CD4-positive, alpha-beta T cell treated with Interleukin-15 for 4 hours (primary cell): ENCODE data around the gene FKBP10.
"Not testable (repeated sequence)": the region's sequence is repeated elsewhere in the genome, so short reads cannot be mapped to it uniquely, and the experiment has no call there.

Experiments used
- DNase-seq: peaks from one replicate; pipeline ENCODE4 v3.0.0-alpha.2; 2020; ENCODE audit warnings: low spot score

FKBP10 gene

GRCh38 chr17:41810659-41811548 lies 1.9 kb upstream of the FKBP10 start:
- peak; percentile 4 for DNase-seq

- DNase-seq = peak; percentile 70
Measured at GRCh38 chr17:41811549-41812380, 1.0 kb upstream of the FKBP10 start, which contains the start of gene P3H4. Gene P3H4, minus strand, starts transcription at chr17:41811949. Its CDS starts 34 bp downstream, at chr17:41811915.

GRCh38 chr17:41813152-41813680 lies 412 bp downstream of the FKBP10 start:
- no peak for DNase-seq

GRCh38 chr17:41813699-41814124 lies 908 bp downstream of the FKBP10 start:
- DNase-seq = no peak

- DNase-seq = no peak
Measured at GRCh38 chr17:41814195-41814594, 1.4 kb downstream of the FKBP10 start.

- no peak for DNase-seq
Measured at GRCh38 chr17:41816637-41817320, 4.0 kb downstream of the FKBP10 start.

- DNase-seq = no peak
Measured at GRCh38 chr17:41818024-41818423, 5.2 kb downstream of the FKBP10 start.

- DNase-seq = no peak
Measured at GRCh38 chr17:41821776-41822175, 9.0 kb downstream of the FKBP10 start.

GRCh38 chr17:41822216-41823140 lies 9.7 kb downstream of the FKBP10 start:
- no peak for DNase-seq

- no peak for DNase-seq
Measured at GRCh38 chr17:41823141-41823524, 10.3 kb downstream of the FKBP10 start.

- no peak for DNase-seq
Measured at GRCh38 chr17:41823580-41823979, 10.8 kb downstream of the FKBP10 start.

GRCh38 chr17:41824086-41824485 lies 11.3 kb downstream of the FKBP10 start:
- DNase-seq = no peak

GRCh38 chr17:41825175-41825845 lies 12.5 kb downstream of the FKBP10 start:
- no peak for DNase-seq

- not testable (repeated sequence) for DNase-seq
Measured at GRCh38 chr17:41829961-41830360, 17.2 kb downstream of the FKBP10 start.

GRCh38 chr17:41835214-41835799 lies 22.5 kb downstream of the FKBP10 start:
- no peak for DNase-seq

- peak; percentile 39 for DNase-seq
Measured at GRCh38 chr17:41835800-41836549, 23.2 kb downstream of the FKBP10 start, which contains the start of gene NT5C3B. Gene NT5C3B, minus strand, starts transcription at chr17:41836232. Its CDS starts 39 bp downstream, at chr17:41836193.

- DNase-seq = no peak
Measured at GRCh38 chr17:41836550-41837196, 23.9 kb downstream of the FKBP10 start.

GRCh38 chr17:41837761-41838538 lies 25.1 kb downstream of the FKBP10 start, which contains the start of gene KLHL10:
Gene KLHL10, plus strand, starts transcription at chr17:41837825. Its CDS starts 108 bp downstream, at chr17:41837933.
- no peak for DNase-seq
